Measurements from ENCODE around the gene PTPRCAP.

Gene PTPRCAP

DNA sequence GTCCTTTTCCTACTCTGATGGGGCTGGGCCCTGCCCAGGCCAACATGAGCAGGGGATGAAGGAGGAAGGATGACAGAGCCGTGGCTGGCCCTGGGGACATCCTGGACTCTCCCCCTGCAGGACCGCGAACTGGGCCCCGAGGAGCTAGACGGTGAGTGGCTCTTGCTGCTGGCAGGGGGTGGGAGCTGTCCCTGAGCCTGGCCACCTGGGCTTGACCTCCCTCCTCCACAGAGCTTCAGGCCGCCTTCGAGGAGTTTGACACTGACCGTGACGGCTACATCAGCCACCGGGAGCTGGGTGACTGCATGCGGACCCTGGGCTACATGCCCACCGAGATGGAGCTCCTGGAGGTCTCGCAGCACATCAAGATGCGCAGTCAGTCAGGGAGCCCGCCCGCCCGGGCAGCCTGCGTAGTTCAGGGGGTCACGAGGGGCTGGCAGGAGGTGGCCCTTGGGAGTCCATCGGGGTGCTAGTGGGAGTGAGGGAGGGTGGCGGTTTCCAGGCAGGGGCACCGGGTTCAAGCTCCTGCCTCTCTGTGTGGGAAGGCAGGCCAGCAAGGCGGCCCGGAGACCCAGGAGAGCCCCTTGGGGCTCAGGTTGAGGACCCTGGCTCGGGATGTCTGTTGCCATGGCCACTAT, 18.7 kb upstream of the PTPRCAP start:
- H3K4me1 Mint-ChIP-seq (ENCODE audit: low read depth) = peaks cover 45% of the 10 kb centered on the region
- peaks cover 3% of the 10 kb centered on the region for H3K27me3 Mint-ChIP-seq
- no peaks in the 10 kb centered on the region for H3K9me3 Mint-ChIP-seq
- H3K4me3 Mint-ChIP-seq = no peak overlapping the region
- intact Hi-C loops (cut with micrococcal nuclease) = no loop called here
- no peak overlapping the region for H3K27ac Mint-ChIP-seq
- no peaks in the 10 kb centered on the region for H3K36me3 Mint-ChIP-seq (ENCODE audit: low read depth)

DNA sequence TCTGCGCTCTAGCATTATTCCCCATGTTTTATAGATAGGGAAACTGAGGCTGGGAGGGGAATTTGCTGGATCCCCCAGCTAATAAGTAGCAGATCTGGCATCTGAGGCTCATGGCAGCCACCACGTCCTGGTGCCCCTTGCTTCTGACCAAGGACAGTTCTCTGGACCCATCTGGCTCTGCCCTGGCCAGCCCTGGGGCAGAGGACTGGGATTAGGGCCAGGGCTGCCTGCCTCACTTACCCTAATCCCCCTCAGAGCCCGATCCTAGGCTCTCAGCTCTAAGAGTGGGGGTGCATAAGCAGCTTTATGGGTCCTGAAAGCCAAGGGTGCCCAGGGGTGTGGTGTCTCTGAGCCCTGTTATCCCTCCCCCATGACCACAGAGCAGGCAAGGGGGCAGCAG, 17.6 kb upstream of the PTPRCAP start, which contains the start of gene CABP4:
Gene CABP4, plus strand, starts transcription at position 301 of the 400 bp plus-strand sequence. Its CDS starts 70 bp downstream, at position 371.
- peak within 1 kb of the TSS; percentile 21 for H3K27ac Mint-ChIP-seq
- peaks cover 1% of the 10 kb centered on the region for H3K27me3 Mint-ChIP-seq
- H3K4me1 Mint-ChIP-seq (ENCODE audit: low read depth) = peaks cover 50% of the 10 kb centered on the region
- no peak within 1 kb of the TSS for H3K4me3 Mint-ChIP-seq
- intact Hi-C loops (cut with micrococcal nuclease) = no loop called here
- no peaks in the 10 kb centered on the region for H3K9me3 Mint-ChIP-seq
- no peaks in the 10 kb centered on the region for H3K36me3 Mint-ChIP-seq (ENCODE audit: low read depth)

DNA sequence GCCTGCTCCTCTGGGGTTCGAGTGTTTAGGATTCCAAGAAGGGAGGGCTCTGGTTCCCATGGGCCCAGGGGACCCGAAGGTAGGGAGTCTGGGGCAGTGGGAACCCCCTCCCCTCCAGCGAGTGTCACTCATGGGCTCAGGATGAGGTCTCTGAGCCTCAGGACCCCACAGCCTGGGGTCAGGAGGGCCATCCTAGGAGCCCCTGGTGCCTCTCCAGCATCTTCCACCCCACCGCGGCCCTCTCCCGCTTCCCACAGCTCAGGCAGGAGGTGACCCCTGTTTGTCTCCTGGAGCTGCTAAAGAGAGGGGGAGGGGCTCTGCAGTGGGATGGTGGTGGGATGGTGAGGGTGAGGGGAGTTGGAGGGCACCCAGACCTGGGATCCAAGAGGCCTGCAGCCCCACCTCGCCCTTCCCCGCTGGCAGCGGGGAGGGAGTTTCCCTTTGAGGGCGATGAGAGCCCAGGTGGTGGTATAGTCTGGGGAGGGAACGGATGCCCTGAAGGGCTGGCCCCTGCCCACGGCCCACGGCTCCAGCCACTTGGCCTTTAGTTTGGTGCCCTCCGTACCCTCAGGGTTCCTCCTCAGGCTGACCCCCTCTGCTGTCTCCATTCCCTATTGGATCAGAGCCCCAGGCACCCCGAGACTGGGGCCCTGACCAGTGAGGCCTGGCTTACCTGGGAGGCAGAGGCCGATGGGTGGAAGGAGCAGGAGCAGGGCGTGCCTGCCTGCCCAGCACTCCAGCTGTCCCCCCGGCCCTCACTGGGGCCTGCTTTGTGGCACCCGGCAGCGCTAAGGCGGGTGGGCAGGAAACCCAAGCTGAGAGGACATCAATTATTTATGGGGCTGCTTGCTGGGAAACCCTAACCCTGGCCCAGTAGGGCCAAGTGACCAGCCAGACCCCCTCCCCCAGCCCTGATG, 16.6 kb upstream of the PTPRCAP start:
- Mint-ChIP-seq H3K36me3 (ENCODE audit: low read depth) (no peaks in the 10 kb centered on the region), H3K9me3 (no peaks in the 10 kb centered on the region), H3K4me3 (no peak overlapping the region), H3K27me3 (peaks cover 1% of the 10 kb centered on the region), H3K27ac (peak overlapping the region; percentile 21), H3K4me1 (ENCODE audit: low read depth) (peaks cover 54% of the 10 kb centered on the region)
- intact Hi-C loops (cut with micrococcal nuclease) = no loop called here

DNA sequence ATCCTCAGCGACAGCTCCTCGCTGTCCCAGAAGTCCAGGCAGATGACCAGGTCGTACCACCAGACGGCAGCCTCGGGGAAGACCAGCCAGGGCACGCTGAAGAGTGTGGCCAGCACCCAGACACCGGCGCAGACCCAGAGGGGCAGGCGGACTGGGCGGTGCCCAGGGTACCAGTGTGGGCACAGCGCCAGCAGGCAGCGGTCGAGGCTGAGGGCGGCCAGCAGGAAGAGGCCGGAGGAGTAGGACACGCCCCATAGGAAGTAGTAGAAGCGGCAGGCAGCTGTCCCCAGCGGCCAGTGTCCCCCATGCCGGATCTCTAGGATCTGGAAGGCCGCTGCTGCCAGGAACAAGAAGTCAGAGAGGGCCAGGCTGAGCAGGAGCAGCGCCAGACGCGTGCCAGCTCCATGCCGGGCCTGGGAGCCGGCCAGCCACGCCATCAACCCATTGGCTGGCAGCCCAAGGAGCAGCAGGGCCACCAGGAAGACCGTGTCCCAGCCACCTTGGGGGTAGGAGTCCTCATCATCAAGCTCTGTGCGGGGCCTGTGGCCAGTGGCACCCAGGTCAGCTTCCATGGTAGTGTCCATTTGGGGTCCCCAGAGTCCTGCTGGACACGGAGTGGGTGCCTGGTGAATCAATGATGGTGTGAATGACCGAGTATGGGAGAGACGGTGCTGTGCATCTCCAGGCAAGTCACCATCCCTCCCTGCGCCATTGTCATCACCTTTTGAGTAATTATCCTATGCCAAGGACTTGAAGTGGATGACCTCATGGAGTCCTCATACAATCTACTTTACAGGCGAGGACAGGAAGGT, 14.9 kb upstream of the PTPRCAP start, which contains the start of gene GPR152:
Gene GPR152, minus strand, starts transcription at position 589 of the 812 bp plus-strand sequence. Its CDS starts 5 bp downstream, at position 584.
- Mint-ChIP-seq H3K27ac (peak within 1 kb of the TSS; percentile 87), H3K4me3 (peak within 1 kb of the TSS; percentile 43), H3K4me1 (ENCODE audit: low read depth) (peaks cover 69% of the 10 kb centered on the region), H3K27me3 (peaks cover 3% of the 10 kb centered on the region), H3K36me3 (ENCODE audit: low read depth) (no peaks in the 10 kb centered on the region), H3K9me3 (no peaks in the 10 kb centered on the region)
- intact Hi-C loops (cut with micrococcal nuclease) = no loop called here

DNA sequence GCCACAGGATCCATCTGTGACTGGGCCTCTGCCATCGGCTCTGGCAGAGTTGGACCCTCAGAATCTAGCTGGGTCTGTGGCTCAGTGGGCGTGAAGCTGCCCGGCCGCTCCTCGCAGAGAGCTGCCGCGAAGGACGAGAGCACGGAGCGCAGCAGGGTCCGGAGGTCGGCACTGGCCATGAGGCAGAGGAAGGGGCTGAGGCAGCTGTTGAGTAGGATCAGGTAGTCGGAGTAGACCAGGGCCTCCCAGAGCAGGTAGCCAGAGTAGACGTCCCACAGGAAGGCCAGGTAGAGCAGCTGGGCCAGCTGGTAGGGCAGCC, 14.1 kb upstream of the PTPRCAP start:
- H3K27ac Mint-ChIP-seq = peak overlapping the region; percentile 87
- peaks cover 3% of the 10 kb centered on the region for H3K27me3 Mint-ChIP-seq
- peaks cover 71% of the 10 kb centered on the region for H3K4me1 Mint-ChIP-seq (ENCODE audit: low read depth)
- no peak overlapping the region for H3K4me3 Mint-ChIP-seq
- H3K9me3 Mint-ChIP-seq = no peaks in the 10 kb centered on the region
- intact Hi-C loops (cut with micrococcal nuclease) = no loop called here
- H3K36me3 Mint-ChIP-seq (ENCODE audit: low read depth) = no peaks in the 10 kb centered on the region

DNA sequence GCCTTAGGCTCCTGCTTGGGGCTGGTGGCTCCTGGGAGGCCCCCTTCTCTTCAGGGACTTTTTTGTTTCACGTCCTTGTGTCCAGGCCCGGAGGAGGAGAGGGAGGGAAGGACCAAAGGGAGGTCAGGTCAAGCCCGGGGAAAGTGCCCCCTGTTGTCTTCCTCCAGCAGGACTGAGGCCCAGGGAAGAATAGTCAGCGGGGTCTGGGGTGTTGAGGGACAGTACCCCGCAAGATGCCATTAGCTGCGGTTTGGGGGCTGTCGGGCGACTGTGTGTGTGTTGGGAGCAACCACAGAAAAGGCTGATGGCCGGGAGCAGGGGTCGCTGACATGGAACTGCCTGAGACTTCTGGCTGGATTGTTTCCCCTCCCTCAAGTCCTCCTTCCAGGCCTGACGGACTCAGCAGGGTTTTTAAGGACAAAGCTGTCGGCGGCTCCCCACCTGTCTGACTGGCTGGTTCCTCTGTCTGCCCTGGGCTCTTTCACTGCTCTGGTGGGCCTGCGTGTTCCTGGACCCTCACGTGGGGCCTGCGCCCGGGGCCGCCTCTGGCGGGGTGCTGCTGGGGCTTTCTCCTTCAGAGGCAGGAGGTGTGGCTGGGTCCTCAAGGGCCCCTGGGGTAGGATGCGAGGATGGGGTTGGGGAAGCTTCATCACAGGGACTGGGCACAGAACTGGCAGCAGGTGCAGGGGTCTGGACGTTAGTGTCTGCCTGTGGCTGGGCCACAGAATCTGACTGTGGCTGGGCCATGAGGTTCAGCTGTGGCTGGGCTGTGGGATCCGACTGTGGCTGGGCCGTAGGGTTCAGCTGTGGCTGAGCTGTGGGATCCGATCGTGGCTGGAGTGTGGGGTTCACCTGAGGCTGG, 13.5 kb upstream of the PTPRCAP start:
- Mint-ChIP-seq H3K27ac (peak overlapping the region; percentile 87), H3K27me3 (peaks cover 3% of the 10 kb centered on the region), H3K36me3 (ENCODE audit: low read depth) (no peaks in the 10 kb centered on the region), H3K4me3 (no peak overlapping the region), H3K4me1 (ENCODE audit: low read depth) (peaks cover 71% of the 10 kb centered on the region), H3K9me3 (no peaks in the 10 kb centered on the region)
- intact Hi-C loops (cut with micrococcal nuclease) = no loop called here

DNA sequence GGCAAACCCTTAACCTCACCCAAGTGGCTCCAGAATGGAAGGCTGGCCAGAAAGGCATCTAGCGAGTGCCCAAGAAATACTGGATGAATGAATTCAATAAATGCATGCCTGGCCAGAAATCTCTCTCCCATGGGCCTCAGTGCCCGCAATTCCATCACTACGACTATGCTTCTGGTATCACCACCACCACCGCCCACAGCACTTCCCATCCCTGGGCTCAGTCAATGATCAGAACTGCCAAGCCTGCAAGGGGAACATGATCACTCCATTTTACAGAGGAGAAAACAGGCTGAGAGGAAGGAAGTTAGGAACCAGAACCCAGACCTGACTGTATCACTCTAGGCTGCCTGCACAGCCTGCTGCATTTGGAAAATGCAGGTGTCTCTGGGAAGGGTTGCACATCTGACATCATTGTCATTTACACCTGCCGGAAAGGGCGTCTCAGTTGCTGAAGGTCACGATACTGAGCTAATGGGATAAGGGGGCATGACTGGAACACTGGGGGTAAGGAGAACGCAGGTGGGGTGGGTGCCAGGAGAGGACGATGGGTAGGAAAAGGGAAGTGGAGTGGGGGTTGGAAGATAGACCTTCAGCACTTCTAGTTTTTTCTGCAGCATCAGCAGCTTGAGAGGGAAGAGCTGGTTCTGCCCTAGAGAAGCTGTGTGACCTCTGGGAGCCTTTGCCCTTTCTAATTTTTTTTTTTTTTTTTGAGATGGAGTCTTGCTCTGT, 11.8 kb upstream of the PTPRCAP start:
- Mint-ChIP-seq H3K36me3 (ENCODE audit: low read depth) (no peaks in the 10 kb centered on the region), H3K4me1 (ENCODE audit: low read depth) (peaks cover 69% of the 10 kb centered on the region)

DNA sequence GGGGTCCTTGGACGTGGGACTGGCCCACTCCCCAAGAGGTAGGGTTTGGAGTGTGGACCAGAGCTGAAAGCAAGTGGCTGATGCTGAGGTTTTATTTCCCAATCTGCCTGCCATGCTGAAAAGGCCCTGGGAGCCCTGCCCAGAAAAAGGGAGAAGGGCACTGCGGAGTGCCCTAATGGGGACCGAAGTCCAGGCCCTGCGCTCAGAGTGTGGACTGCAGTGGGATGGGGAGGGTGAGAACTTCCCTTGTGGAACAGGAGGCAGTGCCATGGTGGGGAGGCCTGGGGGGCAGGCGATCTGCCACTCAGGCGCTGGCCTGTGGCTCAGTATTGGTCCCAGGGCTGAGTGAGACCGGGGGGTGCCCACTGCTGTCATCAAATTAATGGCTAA, 10.7 kb upstream of the PTPRCAP start:
- no peak overlapping the region for H3K4me3 Mint-ChIP-seq
- peaks cover 70% of the 10 kb centered on the region for H3K4me1 Mint-ChIP-seq (ENCODE audit: low read depth)

More for the DNA sequence above, 11.8 kb upstream of the PTPRCAP start:
- peaks cover 2% of the 10 kb centered on the region for H3K27me3 Mint-ChIP-seq
- intact Hi-C loops (cut with micrococcal nuclease) = no loop called here
- H3K4me3 Mint-ChIP-seq = peak overlapping the region; percentile 37
- peak overlapping the region; percentile 87 for H3K27ac Mint-ChIP-seq
- no peaks in the 10 kb centered on the region for H3K9me3 Mint-ChIP-seq

DNA sequence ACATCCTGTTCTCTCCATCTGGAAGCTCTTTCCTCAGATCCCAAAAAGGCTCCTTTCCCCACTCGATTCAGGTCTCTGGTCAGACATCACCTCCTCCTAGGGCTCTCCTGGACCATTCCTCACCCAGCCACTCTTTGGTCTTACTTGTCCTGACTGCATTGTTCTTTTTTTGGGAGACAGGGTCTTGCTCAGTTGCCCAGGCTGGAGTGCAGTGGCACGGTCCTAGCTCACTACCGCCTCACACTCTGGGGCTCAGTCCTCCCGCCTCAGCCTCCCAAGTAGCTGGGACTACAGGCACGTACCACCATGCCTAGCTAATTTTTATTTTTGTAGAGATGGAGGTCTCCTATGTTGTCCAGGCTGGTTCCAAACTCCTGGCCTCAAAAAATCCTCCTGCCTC, 8.0 kb upstream of the PTPRCAP start:
- H3K36me3 Mint-ChIP-seq (ENCODE audit: low read depth) = peaks cover 26% of the 10 kb centered on the region
- peaks cover 73% of the 10 kb centered on the region for H3K4me1 Mint-ChIP-seq (ENCODE audit: low read depth)
- peaks cover 2% of the 10 kb centered on the region for H3K27me3 Mint-ChIP-seq
- H3K9me3 Mint-ChIP-seq = no peaks in the 10 kb centered on the region
- no peak overlapping the region for H3K4me3 Mint-ChIP-seq
- H3K27ac Mint-ChIP-seq = peak overlapping the region; percentile 91
- intact Hi-C loops (cut with micrococcal nuclease) = no loop called here

More for the DNA sequence above, 10.7 kb upstream of the PTPRCAP start:
- no peaks in the 10 kb centered on the region for H3K9me3 Mint-ChIP-seq
- intact Hi-C loops (cut with micrococcal nuclease) = no loop called here
- peaks cover 2% of the 10 kb centered on the region for H3K27me3 Mint-ChIP-seq
- H3K36me3 Mint-ChIP-seq (ENCODE audit: low read depth) = no peaks in the 10 kb centered on the region
- peak overlapping the region; percentile 57 for H3K27ac Mint-ChIP-seq

DNA sequence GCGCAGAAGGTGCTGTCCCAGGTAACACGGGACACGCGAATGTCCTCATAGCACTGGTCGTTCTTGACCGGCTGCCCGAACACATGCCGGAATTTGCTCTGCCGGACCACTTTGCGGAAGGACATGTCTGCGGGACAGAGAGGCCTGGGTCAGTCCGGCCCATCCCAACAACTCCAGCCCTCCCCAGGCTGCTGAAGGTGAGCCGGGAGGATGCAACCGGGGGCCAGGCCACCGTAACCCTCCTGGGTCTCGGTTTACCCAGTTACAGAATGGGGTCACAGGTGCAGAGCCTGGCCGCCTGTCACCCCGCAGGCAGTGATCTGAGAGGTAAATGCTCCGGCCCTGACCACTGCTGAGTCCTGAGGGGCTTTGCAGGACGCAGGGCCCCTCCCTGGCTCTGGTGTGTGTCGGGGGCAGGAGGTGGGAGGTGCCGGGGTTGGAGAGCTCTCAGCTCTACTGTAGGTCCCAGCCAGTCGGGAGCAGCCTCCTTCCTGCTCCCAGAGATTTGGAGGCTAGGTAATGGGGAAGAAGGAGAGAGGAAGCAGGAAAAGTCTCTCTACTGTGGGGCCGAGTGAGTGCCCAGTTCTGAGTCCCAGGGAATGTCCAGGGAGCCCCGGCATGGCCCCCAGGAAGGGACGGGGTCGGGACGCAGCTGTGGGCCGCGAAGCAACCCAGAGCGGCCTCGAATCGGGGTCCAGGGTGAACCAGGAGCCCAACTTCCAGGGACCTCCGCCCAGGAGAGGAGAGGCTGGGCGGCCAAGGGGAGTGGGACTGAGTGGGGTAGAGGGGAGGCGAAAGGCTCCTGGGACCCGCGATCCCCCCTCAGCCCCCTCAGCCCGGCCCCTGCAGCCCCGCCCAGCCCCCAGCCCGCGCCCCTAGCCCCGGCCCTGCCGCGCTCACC, 5.3 kb upstream of the PTPRCAP start:
- no peaks in the 10 kb centered on the region for H3K9me3 Mint-ChIP-seq
- H3K4me3 Mint-ChIP-seq = peak overlapping the region; percentile 89
- H3K27me3 Mint-ChIP-seq = peaks cover 2% of the 10 kb centered on the region
- intact Hi-C loops (cut with micrococcal nuclease) = loop anchor here (1.0 to 2.0 kb wide), 2 partner anchors 26 to 41 kb away; partner anchors contain the start of genes AIP and TMEM134
- peaks cover 70% of the 10 kb centered on the region for H3K4me1 Mint-ChIP-seq (ENCODE audit: low read depth)
- H3K27ac Mint-ChIP-seq = peak overlapping the region; percentile 91
- peaks cover 53% of the 10 kb centered on the region for H3K36me3 Mint-ChIP-seq (ENCODE audit: low read depth)

DNA sequence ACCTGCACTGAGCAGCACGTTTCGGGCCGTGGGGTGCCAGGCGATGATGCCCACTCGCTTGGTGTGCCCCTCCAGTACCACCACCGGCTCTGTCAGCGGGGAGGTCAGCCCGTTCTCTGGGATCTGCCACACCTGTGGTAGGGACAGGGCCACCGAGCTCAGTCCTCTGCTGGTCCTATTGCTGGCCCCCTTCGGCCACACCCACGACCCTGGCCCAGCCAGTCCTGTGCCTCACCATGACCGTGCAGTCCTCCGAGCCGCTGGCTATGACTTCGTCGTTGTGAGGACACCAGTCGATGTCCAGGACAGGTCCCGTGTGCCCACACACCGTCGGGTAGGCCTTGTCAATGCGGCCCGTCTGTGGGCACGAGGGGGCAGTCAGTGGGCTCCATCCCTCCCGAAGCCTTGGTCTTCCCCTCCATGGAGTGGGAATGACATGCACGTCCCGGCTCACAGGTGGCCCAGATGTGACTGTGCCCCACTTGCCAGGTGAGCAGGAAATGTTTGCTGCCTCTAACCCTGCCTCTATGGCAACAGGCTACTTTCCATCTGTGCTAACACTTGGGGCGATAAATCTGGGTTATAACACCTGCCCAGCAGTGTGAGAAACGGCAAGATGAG, 4.4 kb upstream of the PTPRCAP start:
- peak overlapping the region; percentile 89 for H3K4me3 Mint-ChIP-seq
- peaks cover 60% of the 10 kb centered on the region for H3K36me3 Mint-ChIP-seq (ENCODE audit: low read depth)
- no peaks in the 10 kb centered on the region for H3K9me3 Mint-ChIP-seq
- no peaks in the 10 kb centered on the region for H3K27me3 Mint-ChIP-seq
- H3K27ac Mint-ChIP-seq = peak overlapping the region; percentile 91
- intact Hi-C loops (cut with micrococcal nuclease) = loop anchor here (2.0 kb wide), 1 partner anchor 27 kb away; the partner anchor contains the start of gene TMEM134
- H3K4me1 Mint-ChIP-seq (ENCODE audit: low read depth) = peaks cover 70% of the 10 kb centered on the region

Data from dendritic cell treated with granulocyte-macrophage colony-stimulating factor and Interleukin-4, amounts not matched to agents 40 ng/mL and 50 ng/mL, for 4 days (primary cell).